ENCODE data around the gene SOD2.

DNA sequence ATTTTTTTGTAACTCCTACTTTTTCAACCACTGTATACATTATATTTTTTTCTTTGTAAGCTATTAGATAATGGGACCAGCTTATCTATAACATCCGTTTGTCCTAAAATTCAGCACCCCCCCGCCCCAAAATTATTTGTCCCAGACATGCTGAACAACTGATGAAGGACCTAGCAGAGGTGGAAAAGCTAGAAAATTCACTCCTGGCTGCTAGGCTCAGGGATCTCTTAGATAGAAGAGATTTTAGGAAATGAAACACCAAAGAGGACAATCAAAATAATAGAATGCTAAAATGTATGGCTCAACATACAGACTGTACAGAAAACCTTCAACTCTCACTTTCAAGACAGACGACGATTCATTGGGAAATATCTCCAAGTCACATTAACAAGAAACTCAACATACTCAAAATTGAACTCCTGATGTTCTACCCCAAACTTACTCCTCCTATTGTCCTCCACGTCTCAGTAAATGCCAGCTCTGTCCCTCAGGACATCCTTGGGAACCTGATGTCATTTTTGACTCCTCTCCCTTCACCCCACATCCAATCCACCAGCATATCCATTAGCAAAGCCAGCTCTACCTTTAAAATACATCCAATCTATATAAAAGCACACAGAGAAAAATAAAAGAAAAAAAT lies 4.7 kb downstream of the SOD2 start:
- TF ChIP-seq EZH2phosphoT487 (IDR thresholded peaks at IDR 0.05; ENCODE audit: low read depth): no peak
- TF ChIP-seq, protein P1, sequence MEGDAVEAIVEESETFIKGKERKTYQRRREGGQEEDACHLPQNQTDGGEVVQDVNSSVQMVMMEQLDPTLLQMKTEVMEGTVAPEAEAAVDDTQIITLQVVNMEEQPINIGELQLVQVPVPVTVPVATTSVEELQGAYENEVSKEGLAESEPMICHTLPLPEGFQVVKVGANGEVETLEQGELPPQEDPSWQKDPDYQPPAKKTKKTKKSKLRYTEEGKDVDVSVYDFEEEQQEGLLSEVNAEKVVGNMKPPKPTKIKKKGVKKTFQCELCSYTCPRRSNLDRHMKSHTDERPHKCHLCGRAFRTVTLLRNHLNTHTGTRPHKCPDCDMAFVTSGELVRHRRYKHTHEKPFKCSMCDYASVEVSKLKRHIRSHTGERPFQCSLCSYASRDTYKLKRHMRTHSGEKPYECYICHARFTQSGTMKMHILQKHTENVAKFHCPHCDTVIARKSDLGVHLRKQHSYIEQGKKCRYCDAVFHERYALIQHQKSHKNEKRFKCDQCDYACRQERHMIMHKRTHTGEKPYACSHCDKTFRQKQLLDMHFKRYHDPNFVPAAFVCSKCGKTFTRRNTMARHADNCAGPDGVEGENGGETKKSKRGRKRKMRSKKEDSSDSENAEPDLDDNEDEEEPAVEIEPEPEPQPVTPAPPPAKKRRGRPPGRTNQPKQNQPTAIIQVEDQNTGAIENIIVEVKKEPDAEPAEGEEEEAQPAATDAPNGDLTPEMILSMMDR (IDR thresholded peaks at IDR 0.05; ENCODE audit: low read depth, low read length): no peak
